RKO (cell line): ENCODE results near the gene BLNK.
"Not testable (repeated sequence)": the region's sequence is repeated elsewhere in the genome, so short reads cannot be mapped to it uniquely, and the experiment has no call there.

Source experiments
- DNase-seq: peaks from one replicate; pipeline ENCODE4 v3.0.0-alpha.2; 2016; ENCODE audit warnings: low spot score

The BLNK gene

GRCh38 chr10:96271016-96271815 lies at the start of gene BLNK:
Gene BLNK, minus strand, starts transcription at chr10:96271569. Its CDS starts 171 bp downstream, at chr10:96271398.
- no peak for DNase-seq

- DNase-seq, result no peak
These were observed 48.5 kb upstream of the BLNK start for GRCh38 chr10:96319754-96320474.

GRCh38 chr10:96317067-96317833 lies 45.9 kb upstream of the BLNK start:
- DNase-seq, result no peak

GRCh38 chr10:96313344-96313743 lies 42.0 kb upstream of the BLNK start:
- DNase-seq, result no peak

GRCh38 chr10:96311180-96311715 lies 39.9 kb upstream of the BLNK start:
- no peak for DNase-seq

GRCh38 chr10:96310321-96310669 lies 38.9 kb upstream of the BLNK start:
- no peak for DNase-seq

GRCh38 chr10:96309628-96310320 lies 38.4 kb upstream of the BLNK start:
- no peak for DNase-seq

GRCh38 chr10:96308854-96309253 lies 37.5 kb upstream of the BLNK start:
- not testable (repeated sequence) for DNase-seq

GRCh38 chr10:96306516-96306915 lies 35.1 kb upstream of the BLNK start:
- no peak for DNase-seq

- no peak for DNase-seq
These were observed 33.6 kb upstream of the BLNK start for GRCh38 chr10:96305019-96305418.

- DNase-seq, result no peak
These were observed 32.9 kb upstream of the BLNK start, which contains the start of gene DNTT for GRCh38 chr10:96304230-96304629. Gene DNTT, plus strand, starts transcription at chr10:96304434. Its CDS starts 64 bp downstream, at chr10:96304498.

- DNase-seq, result no peak
These were observed 30.2 kb upstream of the BLNK start for GRCh38 chr10:96301616-96302015.

- DNase-seq, result no peak
These were observed 28.0 kb upstream of the BLNK start for GRCh38 chr10:96299383-96299782.

- DNase-seq, result no peak
These were observed 27.0 kb upstream of the BLNK start for GRCh38 chr10:96298362-96298761.

GRCh38 chr10:96297486-96297885 lies 26.1 kb upstream of the BLNK start:
- no peak for DNase-seq

- no peak for DNase-seq
These were observed 24.1 kb upstream of the BLNK start for GRCh38 chr10:96295475-96295874.

GRCh38 chr10:96292971-96293920 lies 21.9 kb upstream of the BLNK start:
- DNase-seq, result peak; percentile 79

GRCh38 chr10:96290368-96291133 lies 19.2 kb upstream of the BLNK start:
- DNase-seq, result no peak

GRCh38 chr10:96289218-96289910 lies 18.0 kb upstream of the BLNK start:
- DNase-seq, result no peak
